Endodermal cell (in vitro differentiated cells): ENCODE data around the gene RNF223. TPM values are rescaled to one million over a fixed set of nuclear protein-coding genes. Genes with fewer than 3 reads are reported as not detected.

Experiments used
- DNase-seq: peaks from one replicate; pipeline ENCODE4 v3.0.0-alpha.2; 2017
- H3K27ac ChIP-seq: 2 replicates; pipeline ENCODE4 v1.5.1; 2013; ENCODE audit warnings: mild to moderate bottlenecking, low read depth, low read length, moderate library complexity
- H3K27me3 ChIP-seq: 2 replicates; pipeline ENCODE4 v1.6.1; 2013; ENCODE audit warnings: mild to moderate bottlenecking, low read length, moderate library complexity; ENCODE audit not compliant: insufficient read depth, control insufficient read depth, poor library complexity, severe bottlenecking
- H3K36me3 ChIP-seq: 2 replicates; pipeline ENCODE4 v1.7.0; 2013; ENCODE audit warnings: mild to moderate bottlenecking, low read length, moderate library complexity; ENCODE audit not compliant: control insufficient read depth, insufficient read depth
- H3K4me1 ChIP-seq: one replicate; pipeline ENCODE4 v1.7.0; 2013; ENCODE audit warnings: low read length; ENCODE audit not compliant: control insufficient read depth, insufficient read depth
- H3K4me3 ChIP-seq: 2 replicates; pipeline ENCODE4 v1.5.1; 2013; ENCODE audit warnings: mild to moderate bottlenecking, low read length, moderate library complexity
- H3K9ac ChIP-seq: 2 replicates; pipeline ENCODE4 v1.6.1; 2013; ENCODE audit warnings: mild to moderate bottlenecking, low read length, moderate library complexity; ENCODE audit not compliant: poor library complexity, severe bottlenecking; ENCODE audit errors: extremely low read depth
- H3K9me3 ChIP-seq: 2 replicates; pipeline ENCODE4 v1.6.1; 2013; ENCODE audit warnings: mild to moderate bottlenecking, low read length, moderate library complexity; ENCODE audit not compliant: control insufficient read depth
- H3K27ac Mint-ChIP-seq: 2 replicates; pipeline ENCODE4 v1.8.0; 2020; ENCODE audit warnings: mixed read lengths
- H3K27me3 Mint-ChIP-seq: 2 replicates; pipeline ENCODE4 v1.8.0; 2021; ENCODE audit warnings: mild to moderate bottlenecking, mixed read lengths; ENCODE audit not compliant: insufficient read depth
- H3K36me3 Mint-ChIP-seq: 2 replicates; pipeline ENCODE4 v1.8.0; 2020; ENCODE audit warnings: low read depth, mixed read lengths
- H3K4me1 Mint-ChIP-seq: 2 replicates; pipeline ENCODE4 v1.8.0; 2020; ENCODE audit warnings: mixed read lengths
- H3K4me3 Mint-ChIP-seq: 2 replicates; pipeline ENCODE4 v1.8.0; 2020; ENCODE audit warnings: mild to moderate bottlenecking, moderate library complexity, mixed read lengths
- H3K9me3 Mint-ChIP-seq: 2 replicates; pipeline ENCODE4 v1.8.0; 2020; ENCODE audit warnings: mild to moderate bottlenecking, mixed read lengths
- CTCF ChIP-seq: fragments of 200-600 bp; sonication (generic); conservative IDR thresholded peaks from 2 replicates; pipeline ENCODE4 v1.5.0; 2021; ENCODE audit warnings: antibody characterized with exemption, mild to moderate bottlenecking
- WGBS, 2 experiments: methylation state at CpG; one replicate each; pipeline versions ENCODE4 v1.1.5 to v1.1.7; 2013; ENCODE audit warnings: missing lambda C conversion rate in 2 of 2, mixed read lengths in 1 of 2; ENCODE audit not compliant: insufficient coverage in 1 of 2, insufficient read length in 1 of 2; 5-methylcytosine and 5-hydroxymethylcytosine counted together
- total RNA-seq, 2 donors: library from RNA; stranded (reverse); fragmentation: NEBNext Ultra II Directional in 1 of 2; extraction: Animal tissue kit (Norgen Biotek cat#: 25700) in 1 of 2; gene quantifications; 2 replicates in 1 of 2; 3 replicates in 1 of 2; pipeline ENCODE4 v1.2.1, GENCODE V29; 2021

RNF223 gene
- total RNA-seq, 2 donors from 2014 or later: not detected

GRCh38 chr1:1089731-1090423 is 15.8 kb upstream of the RNF223 start:
- H3K4me1 Mint-ChIP-seq: no peaks in the 10 kb centered on the region
- Histone ChIP-seq H3K9ac (no peak overlapping the region), H3K4me1 (no peaks in the 10 kb centered on the region), H3K36me3 (no peaks in the 10 kb centered on the region), H3K4me3 (no peak overlapping the region), H3K9me3 (no peaks in the 10 kb centered on the region), H3K27me3 (no peaks in the 10 kb centered on the region), H3K27ac (no peak overlapping the region)
- no peak for TF ChIP-seq CTCF
- no peak overlapping the region for H3K27ac Mint-ChIP-seq
- DNase-seq: peak; percentile 42
- 91 to 96% methylated on average over 16 to 22 of the region's 22 CpGs for WGBS, 2 experiments
- H3K4me3 Mint-ChIP-seq: no peak overlapping the region
- H3K27me3 Mint-ChIP-seq: no peaks in the 10 kb centered on the region
- H3K9me3 Mint-ChIP-seq: peaks cover 8% of the 10 kb centered on the region
- H3K36me3 Mint-ChIP-seq: peaks cover 2% of the 10 kb centered on the region

GRCh38 chr1:1088801-1089680 is 14.9 kb upstream of the RNF223 start:
- no peaks in the 10 kb centered on the region for H3K27me3 ChIP-seq
- H3K36me3 ChIP-seq: no peaks in the 10 kb centered on the region
- no peak overlapping the region for H3K4me3 ChIP-seq
- no peak overlapping the region for H3K27ac ChIP-seq
- H3K4me1 Mint-ChIP-seq: no peaks in the 10 kb centered on the region
- DNase-seq: no peak
- H3K4me3 Mint-ChIP-seq: no peak overlapping the region
- no peak overlapping the region for H3K9ac ChIP-seq
- H3K9me3 Mint-ChIP-seq: peaks cover 4% of the 10 kb centered on the region
- no peaks in the 10 kb centered on the region for H3K27me3 Mint-ChIP-seq
- no peak for TF ChIP-seq CTCF
- no peaks in the 10 kb centered on the region for H3K36me3 Mint-ChIP-seq
- WGBS, 2 experiments: 93 to 95% methylated on average over 39 to 46 of the region's 46 CpGs
- peak overlapping the region; percentile 21 for H3K27ac Mint-ChIP-seq
- no peaks in the 10 kb centered on the region for H3K9me3 ChIP-seq
- H3K4me1 ChIP-seq: no peaks in the 10 kb centered on the region

- Mint-ChIP-seq H3K9me3 (no peaks in the 10 kb centered on the region), H3K27ac (peak overlapping the region; percentile 21), H3K36me3 (peaks cover under 1% of the 10 kb centered on the region), H3K4me1 (no peaks in the 10 kb centered on the region), H3K27me3 (no peaks in the 10 kb centered on the region), H3K4me3 (no peak overlapping the region)
- Histone ChIP-seq H3K9ac (no peak overlapping the region), H3K4me1 (no peaks in the 10 kb centered on the region), H3K36me3 (no peaks in the 10 kb centered on the region), H3K9me3 (no peaks in the 10 kb centered on the region), H3K4me3 (no peak overlapping the region), H3K27me3 (no peaks in the 10 kb centered on the region), H3K27ac (no peak overlapping the region)
- DNase-seq: peak; percentile 38
- no peak for TF ChIP-seq CTCF
- 93 to 96% methylated on average over 14 to 29 of the region's 39 CpGs for WGBS, 2 experiments
Measured at GRCh38 chr1:1088029-1088800, 14.1 kb upstream of the RNF223 start.
